MCF 10A (cell line): ENCODE measurements around the gene IGF1. TPM values are rescaled to one million over a fixed set of nuclear protein-coding genes. Genes with fewer than 3 reads are reported as not detected.

Experiments used
- BruUV-seq: library from RNA; stranded (reverse); fragments of 400-500 nt; replicated peaks from 2 replicates; lab custom pipeline; 2021; lab: Mats Ljungman, UMichigan
- CTCF ChIA-PET: fragments of 300-600 bp; sonication (Branson Sonifier 250); formaldehyde crosslinking; extraction: SDS; loops from one replicate; lab custom pipeline; 2021; ENCODE audit warnings: antibody characterized with exemption, inconsistent platforms; lab: Yijun Ruan, JAX
- POLR2A ChIA-PET: fragments of 300-600, 350-650 bp; sonication (Branson Sonifier 250); formaldehyde crosslinking; extraction: SDS; loops from one replicate; lab custom pipeline; 2020; ENCODE audit warnings: antibody characterized with exemption, inconsistent platforms; lab: Yijun Ruan, JAX
- DNase-seq: peaks from one replicate; pipeline ENCODE4 v3.0.0-alpha.2; 2018; ENCODE audit not compliant: unreplicated experiment
- H3K27ac Mint-ChIP-seq: one replicate; pipeline ENCODE4 v1.8.0; 2022; ENCODE audit warnings: mild to moderate bottlenecking, low read depth, mixed read lengths; ENCODE audit not compliant: unreplicated experiment
- H3K27me3 Mint-ChIP-seq: one replicate; pipeline ENCODE4 v1.8.0; 2022; ENCODE audit warnings: mixed read lengths; ENCODE audit not compliant: insufficient read depth, unreplicated experiment
- H3K36me3 Mint-ChIP-seq: one replicate; pipeline ENCODE4 v1.8.0; 2022; ENCODE audit warnings: mild to moderate bottlenecking, moderate library complexity, mixed read lengths; ENCODE audit not compliant: insufficient read depth, unreplicated experiment
- H3K4me1 Mint-ChIP-seq: one replicate; pipeline ENCODE4 v1.8.0; 2022; ENCODE audit warnings: mixed read lengths; ENCODE audit not compliant: insufficient read depth, unreplicated experiment
- H3K4me3 Mint-ChIP-seq: one replicate; pipeline ENCODE4 v1.8.0; 2022; ENCODE audit warnings: mild to moderate bottlenecking, moderate library complexity, mixed read lengths; ENCODE audit not compliant: unreplicated experiment
- H3K9me3 Mint-ChIP-seq: one replicate; pipeline ENCODE4 v1.8.0; 2022; ENCODE audit warnings: mixed read lengths; ENCODE audit not compliant: unreplicated experiment
- CTCF ChIP-seq: fragments of 200-600 bp; IDR thresholded peaks from one replicate; pipeline ENCODE4 v1.8.0; 2022; ENCODE audit warnings: antibody characterized with exemption, mild to moderate bottlenecking; ENCODE audit not compliant: unreplicated experiment
- intact Hi-C: fragments of 100-400 bp; cut with micrococcal nuclease; formaldehyde crosslinking; loops from 2 replicates; pipeline ENCODE4 v1.14.1; 2022
- total RNA-seq: library from RNA; stranded (reverse); gene quantifications from 2 replicates; pipeline ENCODE4 v1.2.3, GENCODE V29; 2022

Gene IGF1
- total RNA-seq, 1 experiment from 2014 or later, result not detected

GRCh38 chr12:102394200-102394599, 86.2 kb downstream of the IGF1 start:
- no peaks in the 10 kb centered on the region for H3K36me3 Mint-ChIP-seq
- H3K9me3 Mint-ChIP-seq, result no peaks in the 10 kb centered on the region
- BruUV-seq, result no TSS peak
- H3K27me3 Mint-ChIP-seq, result no peaks in the 10 kb centered on the region
- H3K4me1 Mint-ChIP-seq, result no peaks in the 10 kb centered on the region
- POLR2A ChIA-PET, result no interaction called here
- CTCF ChIA-PET, result interaction anchor here (1.0 kb wide), 1 partner anchor 77 kb away, joined by 3 read pairs; no protein-coding TSS in a partner anchor
- no peak overlapping the region for H3K4me3 Mint-ChIP-seq
- H3K27ac Mint-ChIP-seq, result no peak overlapping the region
- no peak for DNase-seq
- TF ChIP-seq CTCF, result no peak
- intact Hi-C loops, result no loop called here

GRCh38 chr12:102390068-102390467, 90.3 kb downstream of the IGF1 start:
- Mint-ChIP-seq H3K27ac (no peak overlapping the region), H3K27me3 (no peaks in the 10 kb centered on the region), H3K4me3 (no peak overlapping the region), H3K9me3 (no peaks in the 10 kb centered on the region), H3K4me1 (no peaks in the 10 kb centered on the region), H3K36me3 (no peaks in the 10 kb centered on the region)
- no peak for TF ChIP-seq CTCF
- intact Hi-C loops, result no loop called here
- POLR2A ChIA-PET, result no interaction called here
- no peak for DNase-seq
- BruUV-seq, result no TSS peak
- CTCF ChIA-PET, result no interaction called here

GRCh38 chr12:102388469-102388868, 91.9 kb downstream of the IGF1 start:
- POLR2A ChIA-PET, result no interaction called here

GRCh38 chr12:102385343-102385742, 95.0 kb downstream of the IGF1 start:
- H3K27me3 Mint-ChIP-seq, result no peaks in the 10 kb centered on the region
- H3K27ac Mint-ChIP-seq, result no peak overlapping the region
- POLR2A ChIA-PET, result no interaction called here
- H3K4me1 Mint-ChIP-seq, result no peaks in the 10 kb centered on the region
- CTCF ChIA-PET, result interaction anchor here (0.7 kb wide), 1 partner anchor 21 kb away, joined by 3 read pairs; no protein-coding TSS in a partner anchor
- H3K4me3 Mint-ChIP-seq, result no peak overlapping the region
- TF ChIP-seq CTCF, result no peak
- intact Hi-C loops, result no loop called here
- DNase-seq, result no peak
- no peaks in the 10 kb centered on the region for H3K36me3 Mint-ChIP-seq
- H3K9me3 Mint-ChIP-seq, result peaks cover 14% of the 10 kb centered on the region
- BruUV-seq, result no TSS peak

More at GRCh38 chr12:102388469-102388868, 91.9 kb downstream of the IGF1 start:
- H3K27me3 Mint-ChIP-seq, result no peaks in the 10 kb centered on the region
- H3K4me3 Mint-ChIP-seq, result no peak overlapping the region
- CTCF ChIA-PET, result no interaction called here
- no TSS peak for BruUV-seq
- H3K36me3 Mint-ChIP-seq, result no peaks in the 10 kb centered on the region
- H3K9me3 Mint-ChIP-seq, result peaks cover 14% of the 10 kb centered on the region
- intact Hi-C loops, result no loop called here
- no peaks in the 10 kb centered on the region for H3K4me1 Mint-ChIP-seq
- H3K27ac Mint-ChIP-seq, result no peak overlapping the region
- no peak for DNase-seq
- TF ChIP-seq CTCF, result no peak
